ENCODE data around the gene IL3. TPM values are rescaled to one million over a fixed set of nuclear protein-coding genes. Genes with fewer than 3 reads are reported as not detected.

IL3 gene
- total RNA-seq, 1 donor from 2014 or later, result not detected

- no peak overlapping the region for H3K9ac ChIP-seq (ENCODE audit: low read length)
- no peak overlapping the region for H3K4me3 ChIP-seq (ENCODE audit: insufficient read depth, low read depth, low read length)
- peaks cover 8% of the 10 kb centered on the region for H3K4me1 Mint-ChIP-seq (ENCODE audit: low read depth, unreplicated experiment)
- no peaks in the 10 kb centered on the region for H3K9me3 Mint-ChIP-seq (ENCODE audit: unreplicated experiment)
- DNase-seq (ENCODE audit: low read depth) (no peak), FAIRE-seq (no peak)
- H3K27me3 ChIP-seq (ENCODE audit: insufficient read depth, low read length), result peaks cover 6% of the 10 kb centered on the region
- H3K27ac Mint-ChIP-seq (ENCODE audit: unreplicated experiment), result no peak overlapping the region
- peaks cover 19% of the 10 kb centered on the region for H3K27me3 Mint-ChIP-seq (ENCODE audit: low read depth, unreplicated experiment)
- no peaks in the 10 kb centered on the region for H3K79me2 ChIP-seq (ENCODE audit: insufficient read depth, low read length)
- H3K4me3 Mint-ChIP-seq (ENCODE audit: unreplicated experiment), result no peak overlapping the region
- no peak overlapping the region for H3K27ac ChIP-seq (ENCODE audit: low read depth, low read length)
- H3K9me3 ChIP-seq (ENCODE audit: insufficient read depth, low read depth, low read length), result no peaks in the 10 kb centered on the region
- H3K4me2 ChIP-seq (ENCODE audit: low read length), result no peak overlapping the region
- H2AFZ ChIP-seq (ENCODE audit: low read depth, low read length), result no peak overlapping the region
- H4K20me1 ChIP-seq (ENCODE audit: insufficient read depth, low read length), result no peaks in the 10 kb centered on the region
- TF ChIP-seq CTCF (IDR thresholded peaks at IDR 0.05; ENCODE audit: insufficient read depth, low read depth, low read length) (no peak), EZH2 (IDR thresholded peaks at IDR 0.05; ENCODE audit: insufficient read depth, low read length) (no peak)
- no peaks in the 10 kb centered on the region for H3K36me3 ChIP-seq (ENCODE audit: insufficient read depth, low read length)
- no peaks in the 10 kb centered on the region for H3K4me1 ChIP-seq (ENCODE audit: insufficient read depth, low read length)
- H3K36me3 Mint-ChIP-seq (ENCODE audit: low read depth, unreplicated experiment), result no peaks in the 10 kb centered on the region
These were observed 36.4 kb upstream of the IL3 start for GRCh38 chr5:132024117-132024435.

- Mint-ChIP-seq H3K27ac (ENCODE audit: unreplicated experiment) (no peak overlapping the region), H3K4me3 (ENCODE audit: unreplicated experiment) (no peak overlapping the region), H3K27me3 (ENCODE audit: low read depth, unreplicated experiment) (peaks cover 22% of the 10 kb centered on the region), H3K9me3 (ENCODE audit: unreplicated experiment) (no peaks in the 10 kb centered on the region), H3K36me3 (ENCODE audit: low read depth, unreplicated experiment) (no peaks in the 10 kb centered on the region), H3K4me1 (ENCODE audit: low read depth, unreplicated experiment) (peaks cover 8% of the 10 kb centered on the region)
- Histone ChIP-seq H3K27ac (ENCODE audit: low read depth, low read length) (no peak overlapping the region), H3K4me1 (ENCODE audit: insufficient read depth, low read length) (no peaks in the 10 kb centered on the region), H3K9ac (ENCODE audit: low read length) (no peak overlapping the region), H3K4me2 (ENCODE audit: low read length) (no peak overlapping the region), H3K9me3 (ENCODE audit: insufficient read depth, low read depth, low read length) (no peaks in the 10 kb centered on the region), H2AFZ (ENCODE audit: low read depth, low read length) (no peak overlapping the region), H4K20me1 (ENCODE audit: insufficient read depth, low read length) (no peaks in the 10 kb centered on the region), H3K79me2 (ENCODE audit: insufficient read depth, low read length) (no peaks in the 10 kb centered on the region), H3K36me3 (ENCODE audit: insufficient read depth, low read length) (no peaks in the 10 kb centered on the region), H3K27me3 (ENCODE audit: insufficient read depth, low read length) (no peaks in the 10 kb centered on the region), H3K4me3 (ENCODE audit: insufficient read depth, low read depth, low read length) (no peak overlapping the region)
- DNase-seq (ENCODE audit: low read depth) (no peak), FAIRE-seq (no peak)
- TF ChIP-seq CTCF (IDR thresholded peaks at IDR 0.05; ENCODE audit: insufficient read depth, low read depth, low read length) (no peak), EZH2 (IDR thresholded peaks at IDR 0.05; ENCODE audit: insufficient read depth, low read length) (no peak)
These were observed 35.6 kb upstream of the IL3 start for GRCh38 chr5:132024789-132025402.

GRCh38 chr5:132025403-132025971 lies 35.0 kb upstream of the IL3 start:
- Mint-ChIP-seq H3K9me3 (ENCODE audit: unreplicated experiment) (no peaks in the 10 kb centered on the region), H3K4me1 (ENCODE audit: low read depth, unreplicated experiment) (peaks cover 6% of the 10 kb centered on the region), H3K27ac (ENCODE audit: unreplicated experiment) (no peak overlapping the region), H3K4me3 (ENCODE audit: unreplicated experiment) (no peak overlapping the region), H3K27me3 (ENCODE audit: low read depth, unreplicated experiment) (peaks cover 21% of the 10 kb centered on the region), H3K36me3 (ENCODE audit: low read depth, unreplicated experiment) (no peaks in the 10 kb centered on the region)
- Histone ChIP-seq H3K4me1 (ENCODE audit: insufficient read depth, low read length) (no peaks in the 10 kb centered on the region), H3K4me3 (ENCODE audit: insufficient read depth, low read depth, low read length) (no peak overlapping the region), H3K27ac (ENCODE audit: low read depth, low read length) (no peak overlapping the region), H2AFZ (ENCODE audit: low read depth, low read length) (no peak overlapping the region), H3K9ac (ENCODE audit: low read length) (no peak overlapping the region), H3K36me3 (ENCODE audit: insufficient read depth, low read length) (no peaks in the 10 kb centered on the region), H3K4me2 (ENCODE audit: low read length) (no peak overlapping the region), H3K27me3 (ENCODE audit: insufficient read depth, low read length) (no peaks in the 10 kb centered on the region), H3K9me3 (ENCODE audit: insufficient read depth, low read depth, low read length) (no peaks in the 10 kb centered on the region), H4K20me1 (ENCODE audit: insufficient read depth, low read length) (no peaks in the 10 kb centered on the region), H3K79me2 (ENCODE audit: insufficient read depth, low read length) (no peaks in the 10 kb centered on the region)
- DNase-seq (ENCODE audit: low read depth) (no peak), FAIRE-seq (no peak)
- TF ChIP-seq EZH2 (IDR thresholded peaks at IDR 0.05; ENCODE audit: insufficient read depth, low read length) (no peak), CTCF (IDR thresholded peaks at IDR 0.05; ENCODE audit: insufficient read depth, low read depth, low read length) (no peak)
